Liver (tissue), 3 donors: ENCODE data around the gene RGL1.

Experiments used
- CTCF ChIP-seq: fragments of 150-350 bp; IDR thresholded peaks from 2 replicates; pipeline ENCODE4 v1.5.1; 2017; ENCODE audit warnings: improper control_type of control experiment, low read depth, low read length; ENCODE audit not compliant: missing input control
- EGR1 ChIP-seq, 2 donors: IDR thresholded peaks; 2 replicates each; pipeline ENCODE4 v1.6.1; 2016 to 2018; ENCODE audit warnings: antibody characterized with exemption in 2 of 2, low read depth in 2 of 2
- FOXA1 ChIP-seq: IDR thresholded peaks from 2 replicates; pipeline ENCODE4 v1.6.1; 2016; ENCODE audit warnings: antibody characterized with exemption
- FOXA2 ChIP-seq: IDR thresholded peaks from 2 replicates; pipeline ENCODE4 v1.6.1; 2016; ENCODE audit warnings: antibody characterized with exemption
- JUND ChIP-seq, 2 donors: IDR thresholded peaks; 2 replicates each; pipeline ENCODE4 v1.6.1; 2016; ENCODE audit warnings: antibody characterized with exemption in 2 of 2
- RAD21 ChIP-seq, 2 donors: IDR thresholded peaks; 2 replicates each; pipeline ENCODE4 v1.6.1; 2016; ENCODE audit warnings: antibody characterized with exemption in 2 of 2, mild to moderate bottlenecking in 2 of 2
- REST ChIP-seq: IDR thresholded peaks from 2 replicates; pipeline ENCODE4 v1.6.1; 2016; ENCODE audit warnings: antibody characterized with exemption, mild to moderate bottlenecking
- RXRA ChIP-seq, 2 donors: IDR thresholded peaks; 2 replicates each; pipeline ENCODE4 v1.6.1; 2017 to 2018; ENCODE audit warnings: antibody characterized with exemption in 2 of 2, mild to moderate bottlenecking in 1 of 2
- SP1 ChIP-seq: IDR thresholded peaks from 2 replicates; pipeline ENCODE4 v1.6.1; 2018; ENCODE audit warnings: antibody characterized with exemption, mild to moderate bottlenecking
- TAF1 ChIP-seq: conservative IDR thresholded peaks from 2 replicates; pipeline ENCODE4 v1.6.1; 2016; ENCODE audit warnings: antibody characterized with exemption, mild to moderate bottlenecking
- TF ChIP-seq, protein P1 (sequence below): IDR thresholded peaks from 2 replicates; pipeline ENCODE4 v1.6.1; 2016; ENCODE audit warnings: antibody characterized with exemption
- TF ChIP-seq, protein P2 (sequence below): IDR thresholded peaks from 2 replicates; pipeline ENCODE4 v1.6.1; 2016; ENCODE audit warnings: antibody characterized with exemption
- TF ChIP-seq, protein P3 (sequence below): IDR thresholded peaks from 2 replicates; pipeline ENCODE4 v1.6.1; 2016; ENCODE audit warnings: antibody characterized with exemption
- donor health status: healthy.
- donor health status: healthy.

GRCh38 chr1:183942933-183943693 lies 138.2 kb downstream of the RGL1 start:
- TF ChIP-seq REST (no peak), CTCF (no peak), RXRA (IDR thresholded peaks at IDR 0.05) (no peak), RAD21 (IDR thresholded peaks at IDR 0.05) (no peak), EGR1 (IDR thresholded peaks at IDR 0.05; ENCODE audit: low read depth in 2 of 2) (no peak), JUND (IDR thresholded peaks at IDR 0.05) (no peak), FOXA1 (no peak), FOXA2 (no peak), SP1 (no peak), TAF1 (no peak)
- TF ChIP-seq, protein P1, sequence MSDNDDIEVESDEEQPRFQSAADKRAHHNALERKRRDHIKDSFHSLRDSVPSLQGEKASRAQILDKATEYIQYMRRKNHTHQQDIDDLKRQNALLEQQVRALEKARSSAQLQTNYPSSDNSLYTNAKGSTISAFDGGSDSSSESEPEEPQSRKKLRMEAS: no peak
- TF ChIP-seq, protein P2, sequence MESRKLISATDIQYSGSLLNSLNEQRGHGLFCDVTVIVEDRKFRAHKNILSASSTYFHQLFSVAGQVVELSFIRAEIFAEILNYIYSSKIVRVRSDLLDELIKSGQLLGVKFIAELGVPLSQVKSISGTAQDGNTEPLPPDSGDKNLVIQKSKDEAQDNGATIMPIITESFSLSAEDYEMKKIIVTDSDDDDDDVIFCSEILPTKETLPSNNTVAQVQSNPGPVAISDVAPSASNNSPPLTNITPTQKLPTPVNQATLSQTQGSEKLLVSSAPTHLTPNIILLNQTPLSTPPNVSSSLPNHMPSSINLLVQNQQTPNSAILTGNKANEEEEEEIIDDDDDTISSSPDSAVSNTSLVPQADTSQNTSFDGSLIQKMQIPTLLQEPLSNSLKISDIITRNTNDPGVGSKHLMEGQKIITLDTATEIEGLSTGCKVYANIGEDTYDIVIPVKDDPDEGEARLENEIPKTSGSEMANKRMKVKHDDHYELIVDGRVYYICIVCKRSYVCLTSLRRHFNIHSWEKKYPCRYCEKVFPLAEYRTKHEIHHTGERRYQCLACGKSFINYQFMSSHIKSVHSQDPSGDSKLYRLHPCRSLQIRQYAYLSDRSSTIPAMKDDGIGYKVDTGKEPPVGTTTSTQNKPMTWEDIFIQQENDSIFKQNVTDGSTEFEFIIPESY: no peak
- TF ChIP-seq, protein P3, sequence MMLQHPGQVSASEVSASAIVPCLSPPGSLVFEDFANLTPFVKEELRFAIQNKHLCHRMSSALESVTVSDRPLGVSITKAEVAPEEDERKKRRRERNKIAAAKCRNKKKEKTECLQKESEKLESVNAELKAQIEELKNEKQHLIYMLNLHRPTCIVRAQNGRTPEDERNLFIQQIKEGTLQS: no peak
